Measurements from ENCODE around the gene ZNF385A. TPM values are rescaled to one million over a fixed set of nuclear protein-coding genes. Genes with fewer than 3 reads are reported as not detected.

The ZNF385A gene
- total and polyA plus RNA-seq, 2 donors from 2014 or later = 10.2 to 16.6 TPM

GRCh38 chr12:54321363-54321762, 63.2 kb downstream of the ZNF385A start:
- TF ChIP-seq CTCF (IDR thresholded peaks at IDR 0.05; ENCODE audit: borderline replicate concordance, extremely low read depth, insufficient read depth) = no peak
- no peak for FAIRE-seq
- no peak overlapping the region for H3K27ac ChIP-seq (ENCODE audit: low read depth in 2 of 2, low read length in 2 of 2)

More at GRCh38 chr12:54321363-54321762, 63.2 kb downstream of the ZNF385A start:
- no peaks in the 10 kb centered on the region for H3K9me3 ChIP-seq (ENCODE audit: control insufficient read depth in 2 of 3, insufficient read depth in 1 of 3, low read length in 3 of 3)
- intact Hi-C loops (cut with DNase I) = no loop called here
- H3K4me3 ChIP-seq (ENCODE audit: low read length in 3 of 3) = no peak overlapping the region
- no peaks in the 10 kb centered on the region for H3K27me3 ChIP-seq (ENCODE audit: control insufficient read depth, insufficient read depth, low read length)
- H3K4me1 ChIP-seq (ENCODE audit: control insufficient read depth in 2 of 3, insufficient read depth in 2 of 3, low read depth in 1 of 3, low read length in 3 of 3) = peaks cover 0 to 4% (median 0%) of the 10 kb centered on the region in 3 donors
- no peak overlapping the region for H3K9ac ChIP-seq (ENCODE audit: low read length in 3 of 3)
- no peak for DNase-seq
- no peaks in the 10 kb centered on the region for H3K36me3 ChIP-seq (ENCODE audit: control insufficient read depth in 2 of 3, insufficient read depth in 3 of 3, low read length in 3 of 3)

Small RNA genes lying within 50 kb of the gene (microRNA-seq; reads per million reads assigned to microRNA genes)
- gene MIR148B = 431 reads per million, percentile 72 among the genes with 10 or more reads in this experiment

Other genes with a start within 250 kb of the ZNF385A start
- gene SMUG1, start 195.7 kb downstream of the ZNF385A start, total RNA-seq = 27.6 TPM
- gene SMUG1, start 195.7 kb downstream of the ZNF385A start, polyA plus RNA-seq (ENCODE audit: insufficient read depth, low read depth, low replicate concordance) = 68.3 TPM
- 112 TPM for gene CBX5, start 104.6 kb downstream of the ZNF385A start, total RNA-seq
- gene CBX5, start 104.6 kb downstream of the ZNF385A start, polyA plus RNA-seq (ENCODE audit: insufficient read depth, low read depth, low replicate concordance) = 15.0 TPM
- gene HNRNPA1, start 104.0 kb downstream of the ZNF385A start, total RNA-seq = 964 TPM
- 648 TPM for gene HNRNPA1, start 104.0 kb downstream of the ZNF385A start, polyA plus RNA-seq (ENCODE audit: insufficient read depth, low read depth, low replicate concordance)
- 1.6 TPM for gene NFE2, start 83.7 kb downstream of the ZNF385A start, total RNA-seq
- not detected for gene NFE2, start 83.7 kb downstream of the ZNF385A start, polyA plus RNA-seq (ENCODE audit: insufficient read depth, low read depth, low replicate concordance)
- gene COPZ1, start 59.6 kb downstream of the ZNF385A start, total RNA-seq = 141 TPM
- 181 TPM for gene COPZ1, start 59.6 kb downstream of the ZNF385A start, polyA plus RNA-seq (ENCODE audit: insufficient read depth, low read depth, low replicate concordance)
- gene GPR84, start 20.2 kb downstream of the ZNF385A start, total RNA-seq = 1.7 TPM
- gene GPR84, start 20.2 kb downstream of the ZNF385A start, polyA plus RNA-seq (ENCODE audit: insufficient read depth, low read depth, low replicate concordance) = not detected
- gene ITGA5, start 34.5 kb upstream of the ZNF385A start, total RNA-seq = 65.6 TPM
- 11.4 TPM for gene ITGA5, start 34.5 kb upstream of the ZNF385A start, polyA plus RNA-seq (ENCODE audit: insufficient read depth, low read depth, low replicate concordance)
- 0.72 TPM for gene GTSF1, start 88.9 kb upstream of the ZNF385A start, total RNA-seq
- not detected for gene GTSF1, start 88.9 kb upstream of the ZNF385A start, polyA plus RNA-seq (ENCODE audit: insufficient read depth, low read depth, low replicate concordance)
- 36.3 TPM for gene NCKAP1L, start 113.0 kb upstream of the ZNF385A start, total RNA-seq
- 1.8 TPM for gene NCKAP1L, start 113.0 kb upstream of the ZNF385A start, polyA plus RNA-seq (ENCODE audit: insufficient read depth, low read depth, low replicate concordance)
- 7.5 TPM for gene PDE1B, start 164.9 kb upstream of the ZNF385A start, total RNA-seq
- gene PDE1B, start 164.9 kb upstream of the ZNF385A start, polyA plus RNA-seq (ENCODE audit: insufficient read depth, low read depth, low replicate concordance) = 4.4 TPM
- 128 TPM for gene PPP1R1A, start 203.9 kb upstream of the ZNF385A start, total RNA-seq
- 217 TPM for gene PPP1R1A, start 203.9 kb upstream of the ZNF385A start, polyA plus RNA-seq (ENCODE audit: insufficient read depth, low read depth, low replicate concordance)